Stromal cell of bone marrow (primary cell): Measurements from ENCODE around the gene PDZD2.
"Not testable (repeated sequence)": the region's sequence is repeated elsewhere in the genome, so short reads cannot be mapped to it uniquely, and the experiment has no call there.

Source experiments
- DNase-seq: peaks from one replicate; pipeline ENCODE4 v3.0.0-alpha.2; 2012; ENCODE audit warnings: low read depth

PDZD2 gene

GRCh38 chr5:32107291-32107690, 468.4 kb downstream of the PDZD2 start:
- DNase-seq: no peak

GRCh38 chr5:32108167-32108566, 469.2 kb downstream of the PDZD2 start:
- DNase-seq: no peak

GRCh38 chr5:32109236-32109635, 470.3 kb downstream of the PDZD2 start:
- peak; percentile 54 for DNase-seq

GRCh38 chr5:32110111-32110696, 471.3 kb downstream of the PDZD2 start:
- DNase-seq: no peak

GRCh38 chr5:32115985-32116384, 477.1 kb downstream of the PDZD2 start:
- no peak for DNase-seq

- no peak for DNase-seq
Measured at GRCh38 chr5:32116574-32117313, 477.8 kb downstream of the PDZD2 start.

- DNase-seq: not testable (repeated sequence)
Measured at GRCh38 chr5:32118922-32119321, 480.0 kb downstream of the PDZD2 start.

GRCh38 chr5:32123058-32123805, 484.3 kb downstream of the PDZD2 start:
- no peak for DNase-seq

- DNase-seq: no peak
Measured at GRCh38 chr5:32123889-32124676, 485.2 kb downstream of the PDZD2 start.

- no peak for DNase-seq
Measured at GRCh38 chr5:32126691-32127090, 487.8 kb downstream of the PDZD2 start.

- DNase-seq: no peak
Measured at GRCh38 chr5:32127711-32128110, 488.8 kb downstream of the PDZD2 start.

- no peak for DNase-seq
Measured at GRCh38 chr5:32129074-32129598, 490.2 kb downstream of the PDZD2 start.

GRCh38 chr5:32130865-32131264, 491.9 kb downstream of the PDZD2 start:
- DNase-seq: no peak

- no peak for DNase-seq
Measured at GRCh38 chr5:32131604-32132003, 492.7 kb downstream of the PDZD2 start.

GRCh38 chr5:32132757-32133156, 493.8 kb downstream of the PDZD2 start:
- DNase-seq: no peak

GRCh38 chr5:32135086-32135485, 496.2 kb downstream of the PDZD2 start:
- no peak for DNase-seq

GRCh38 chr5:32136342-32136741, 497.4 kb downstream of the PDZD2 start:
- no peak for DNase-seq

GRCh38 chr5:32138839-32139493, 500.0 kb downstream of the PDZD2 start:
- no peak for DNase-seq

GRCh38 chr5:32143617-32144377, 504.9 kb downstream of the PDZD2 start:
- DNase-seq: no peak

GRCh38 chr5:32144378-32145207, 505.7 kb downstream of the PDZD2 start:
- no peak for DNase-seq
